ENCODE data around the gene ZC2HC1C.
"Not testable (repeated sequence)": the region's sequence is repeated elsewhere in the genome, so short reads cannot be mapped to it uniquely, and the experiment has no call there.

The ZC2HC1C gene

GRCh38 chr14:75059642-75060041 lies 9.8 kb upstream of the ZC2HC1C start:
- DNase-seq (ENCODE audit: low read depth), result peak; percentile 51

- no peak for DNase-seq (ENCODE audit: low read depth)
Observed at GRCh38 chr14:75060420-75060819, 9.0 kb upstream of the ZC2HC1C start.

DNA sequence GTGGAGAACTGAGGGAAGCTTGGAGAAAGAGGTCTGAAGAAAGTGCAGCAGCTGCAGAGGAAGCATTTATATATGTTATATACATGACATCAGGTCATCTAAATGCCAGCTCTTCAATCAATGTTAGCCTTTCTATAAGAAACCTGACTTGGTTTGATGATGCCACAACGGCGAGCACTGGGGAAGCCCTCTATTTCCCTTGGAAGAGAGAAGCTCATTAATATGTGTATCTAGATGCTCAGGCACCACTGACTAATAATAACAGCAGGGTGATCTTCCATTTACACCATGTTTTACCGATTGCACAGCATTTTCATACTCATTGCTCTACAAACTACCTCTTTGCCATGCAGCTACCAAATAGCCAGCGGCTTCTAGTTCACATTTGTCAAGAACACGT lies 6.4 kb upstream of the ZC2HC1C start:
- DNase-seq (ENCODE audit: low read depth), result no peak

DNA sequence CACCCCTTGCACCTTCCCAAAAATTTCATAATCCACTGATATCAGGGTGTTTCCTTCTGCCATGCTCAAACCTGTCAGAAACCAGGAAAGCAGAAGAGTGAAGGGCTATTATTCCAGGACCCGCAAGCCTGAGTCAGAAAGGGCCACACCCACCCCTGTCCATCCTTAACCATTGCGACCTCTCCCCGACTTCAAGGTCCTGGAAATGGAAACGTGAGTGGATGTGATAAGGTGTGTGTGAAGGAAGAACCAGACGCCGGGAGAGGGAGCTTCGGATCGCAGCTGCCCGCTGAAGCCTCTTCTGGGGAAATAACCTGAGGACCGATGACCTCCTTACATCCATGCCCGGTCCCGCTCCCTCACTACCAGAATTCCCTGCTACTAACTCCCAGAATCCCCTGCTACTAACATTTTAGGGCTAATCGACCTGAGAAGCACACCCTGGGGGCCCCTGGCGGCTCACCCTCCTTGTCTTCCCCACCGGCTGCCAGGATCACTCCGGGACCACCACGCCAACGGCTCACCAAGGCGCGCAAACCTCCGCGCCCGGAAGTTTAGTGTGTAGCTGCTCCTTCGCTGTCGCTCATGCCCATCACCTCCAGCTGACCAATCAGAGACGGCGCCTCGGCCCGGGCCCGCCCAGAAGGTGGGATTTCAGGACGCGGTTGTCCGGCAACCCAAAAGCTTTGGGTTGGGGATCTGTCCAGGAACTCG lies 5.8 kb upstream of the ZC2HC1C start, which contains the start of gene ACYP1:
Gene ACYP1 (minus strand): TSS at position 534 of the 714 bp plus-strand sequence. CDS start 471 bp downstream, at position 63.
- DNase-seq (ENCODE audit: low read depth), result peak; percentile 86

DNA sequence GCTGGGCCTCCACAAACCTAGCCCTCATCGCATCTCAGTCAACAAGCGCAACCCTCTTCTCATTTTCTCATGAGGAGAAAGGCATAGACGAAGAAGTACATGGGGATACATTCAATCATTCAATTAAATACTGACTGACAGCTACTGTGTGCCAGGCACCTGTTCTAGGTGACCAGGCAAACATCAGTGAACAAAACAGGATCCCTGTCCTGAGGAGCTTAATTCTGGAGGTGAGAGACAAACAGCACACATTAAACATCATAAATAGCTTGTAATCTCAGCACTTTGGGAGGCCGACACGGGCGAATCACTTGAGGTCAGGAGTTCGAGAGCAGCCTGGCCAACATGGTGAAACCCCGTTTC lies 5.3 kb upstream of the ZC2HC1C start:
- DNase-seq (ENCODE audit: low read depth), result no peak

DNA sequence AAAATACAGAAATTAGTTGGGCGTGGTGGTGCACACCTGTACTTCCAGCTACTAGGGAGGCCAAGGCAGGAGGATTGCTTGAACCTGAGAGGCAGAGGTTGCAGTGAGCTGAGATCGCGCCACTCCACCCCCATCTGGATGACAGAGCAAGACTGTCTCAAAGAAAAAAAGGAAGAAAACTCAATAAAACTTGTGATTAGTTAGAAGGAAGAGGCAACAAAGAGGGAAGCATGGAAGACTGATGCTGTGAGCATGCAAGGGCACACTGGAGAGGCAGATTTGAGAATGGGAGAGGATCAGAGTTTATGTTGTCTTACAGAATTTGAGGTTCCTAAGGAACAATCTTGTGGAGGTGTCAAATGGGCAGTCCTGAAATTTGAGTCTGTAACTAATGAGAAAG lies 2.8 kb upstream of the ZC2HC1C start:
- DNase-seq (ENCODE audit: low read depth), result no peak

GRCh38 chr14:75067212-75067611 lies 2.2 kb upstream of the ZC2HC1C start:
- no peak for DNase-seq (ENCODE audit: low read depth)

DNA sequence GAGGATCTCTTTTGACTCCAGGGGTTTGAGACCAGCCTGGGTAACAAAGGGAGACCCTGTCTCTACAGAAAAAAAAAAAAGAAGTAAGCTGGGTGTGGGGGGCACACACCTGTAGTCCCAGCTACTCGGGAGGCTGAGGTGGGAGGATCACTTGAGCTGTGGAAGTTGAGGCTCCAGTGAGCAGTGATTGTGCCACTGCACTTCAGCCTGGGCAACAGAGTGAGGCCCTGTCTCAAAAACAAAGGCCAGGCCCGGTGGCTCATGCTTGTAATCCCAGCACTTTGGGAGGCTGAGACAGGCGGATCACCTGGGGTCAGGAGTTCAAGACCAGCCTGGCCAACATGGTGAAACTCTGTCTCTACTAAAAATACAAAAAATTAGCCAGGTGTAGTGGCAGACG lies 1.7 kb upstream of the ZC2HC1C start:
- not testable (repeated sequence) for DNase-seq (ENCODE audit: low read depth)

- DNase-seq (ENCODE audit: low read depth), result no peak
Observed at GRCh38 chr14:75068294-75069120, 934 bp upstream of the ZC2HC1C start.

- DNase-seq (ENCODE audit: low read depth), result no peak
Observed at GRCh38 chr14:75069811-75070145, 337 bp downstream of the ZC2HC1C start.

DNA sequence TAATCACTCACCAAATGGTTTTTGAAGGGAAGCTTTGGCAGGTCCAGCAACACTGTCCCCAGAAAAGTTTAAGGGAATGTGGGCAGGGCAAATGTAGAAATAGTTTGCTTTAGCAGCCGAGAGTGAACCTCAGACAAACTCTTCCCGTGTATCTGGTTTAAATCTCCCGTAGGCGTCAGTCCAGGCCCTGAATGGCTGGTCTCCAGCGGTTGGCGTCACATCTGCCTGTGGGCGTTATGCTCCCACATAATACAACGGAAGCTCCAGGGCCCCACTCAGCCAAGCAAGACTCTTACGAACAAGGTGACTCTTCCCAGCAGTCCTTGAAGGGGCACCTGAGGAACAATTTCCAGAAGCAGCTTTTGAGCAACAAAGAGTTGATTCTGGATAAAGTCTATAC lies 942 bp downstream of the ZC2HC1C start:
- peak; percentile 33 for DNase-seq (ENCODE audit: low read depth)

- no peak for DNase-seq (ENCODE audit: low read depth)
Observed at GRCh38 chr14:75077794-75078193, 8.4 kb downstream of the ZC2HC1C start.

DNA sequence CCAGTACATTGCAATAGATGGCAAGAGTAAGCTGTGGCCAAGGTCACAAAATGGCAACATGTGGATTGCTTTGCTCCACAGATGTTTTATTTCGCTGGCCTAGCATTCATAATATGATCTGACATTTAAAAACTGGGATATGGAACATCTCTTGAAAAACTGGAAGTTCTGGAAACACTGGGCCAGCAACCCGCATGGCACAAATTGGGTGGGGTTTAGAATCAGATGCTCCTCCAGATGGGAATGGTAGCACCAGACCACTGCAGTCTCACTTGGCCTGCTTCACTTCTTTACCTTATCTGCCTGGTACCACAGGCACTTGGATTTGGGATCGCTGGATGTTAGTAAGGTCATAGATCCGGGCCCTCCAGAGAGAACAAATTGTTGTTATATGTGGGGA lies 10.1 kb downstream of the ZC2HC1C start:
- no peak for DNase-seq (ENCODE audit: low read depth)

DNA sequence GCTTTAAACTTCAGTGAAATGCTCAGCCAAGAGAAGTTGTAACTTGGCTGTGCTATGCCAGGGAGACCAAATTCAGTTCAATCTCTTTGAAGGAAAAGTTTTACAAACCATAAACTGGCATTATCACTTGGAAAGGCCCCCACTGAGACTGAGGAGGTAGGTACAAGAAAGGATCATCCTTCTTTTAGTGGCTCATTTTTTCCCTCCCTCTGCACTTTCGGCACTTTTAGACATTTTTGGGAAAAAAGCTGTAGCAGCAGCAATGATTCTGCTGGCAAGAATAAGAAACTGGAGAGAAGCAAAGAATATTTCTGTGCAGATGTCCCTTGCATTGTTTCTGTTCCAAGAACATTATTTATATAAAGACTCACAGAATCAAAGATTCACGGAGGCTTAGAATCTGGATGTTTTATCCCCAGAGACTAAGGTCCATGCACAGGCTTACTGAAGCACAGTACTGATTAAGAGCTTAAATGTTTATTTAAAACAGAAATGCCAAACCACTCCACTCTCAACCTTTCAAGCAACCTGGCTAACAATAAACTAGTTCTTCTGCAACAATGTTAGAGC lies 12.3 kb downstream of the ZC2HC1C start:
- peak; percentile 45 for DNase-seq (ENCODE audit: low read depth)

GRCh38 chr14:75083271-75083670 lies 13.8 kb downstream of the ZC2HC1C start:
- DNase-seq (ENCODE audit: low read depth), result no peak

- DNase-seq (ENCODE audit: low read depth), result no peak
Observed at GRCh38 chr14:75084513-75084912, 15.1 kb downstream of the ZC2HC1C start.

- DNase-seq (ENCODE audit: low read depth), result no peak
Observed at GRCh38 chr14:75088153-75088552, 18.7 kb downstream of the ZC2HC1C start.

DNA sequence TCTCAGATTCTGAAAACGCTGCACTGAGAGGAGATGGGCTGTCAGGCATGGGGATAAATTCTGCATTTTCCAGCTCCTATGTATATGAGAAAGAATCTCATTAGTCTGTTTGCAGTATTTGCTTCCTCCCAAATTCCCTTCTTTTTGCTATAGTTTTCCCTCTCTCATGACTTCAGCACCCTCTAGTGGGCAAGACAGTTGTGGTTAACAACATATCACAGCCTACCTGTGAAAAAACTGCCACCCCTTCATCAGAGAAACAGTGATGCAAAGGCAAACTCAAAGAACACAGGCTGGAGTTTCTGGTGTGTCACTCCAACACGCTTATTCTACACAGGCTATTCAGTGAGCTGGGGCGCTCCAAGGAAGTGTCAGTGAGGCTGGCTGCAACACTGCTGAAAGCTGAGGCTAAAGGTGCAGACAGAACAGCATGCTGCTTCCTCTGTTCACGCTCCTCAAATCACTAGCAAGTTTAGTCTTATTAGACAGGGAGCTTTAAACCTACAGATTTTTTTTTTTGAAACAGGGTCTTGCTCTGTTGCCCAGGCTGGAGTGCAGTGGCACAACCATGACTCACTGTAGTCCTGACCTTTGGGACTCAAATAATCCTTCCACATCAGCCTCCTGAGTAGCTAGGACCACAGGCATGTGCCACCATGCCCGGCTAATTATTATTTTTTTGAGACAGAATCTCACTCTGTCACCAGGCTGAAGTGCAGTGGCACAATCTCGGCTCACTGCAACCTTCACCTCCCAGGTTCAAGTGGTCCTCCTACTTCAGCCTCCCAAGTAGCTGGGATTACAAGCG lies 19.3 kb downstream of the ZC2HC1C start:
- DNase-seq (ENCODE audit: low read depth), result peak; percentile 43

DNA sequence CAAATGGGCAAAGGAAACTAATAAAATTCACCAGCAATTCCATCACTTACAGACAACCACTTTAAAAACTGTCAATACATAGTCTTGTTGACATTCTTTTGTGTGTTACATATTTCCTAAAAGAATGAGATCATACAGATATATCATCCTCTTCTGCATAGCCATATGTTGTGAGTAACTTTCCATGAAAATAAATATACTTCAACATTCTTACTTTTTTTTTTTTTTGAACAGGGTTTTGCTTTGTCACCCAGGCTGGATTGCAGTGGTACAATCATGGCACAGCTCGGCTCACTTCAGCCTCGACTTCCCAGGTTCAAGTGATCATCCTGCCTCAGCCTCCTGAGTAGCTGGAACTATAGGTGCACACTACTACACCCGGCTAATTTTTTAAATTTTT lies 20.9 kb downstream of the ZC2HC1C start:
- DNase-seq (ENCODE audit: low read depth), result no peak

- DNase-seq (ENCODE audit: low read depth), result no peak
Observed at GRCh38 chr14:75091251-75091650, 21.8 kb downstream of the ZC2HC1C start.

DNA sequence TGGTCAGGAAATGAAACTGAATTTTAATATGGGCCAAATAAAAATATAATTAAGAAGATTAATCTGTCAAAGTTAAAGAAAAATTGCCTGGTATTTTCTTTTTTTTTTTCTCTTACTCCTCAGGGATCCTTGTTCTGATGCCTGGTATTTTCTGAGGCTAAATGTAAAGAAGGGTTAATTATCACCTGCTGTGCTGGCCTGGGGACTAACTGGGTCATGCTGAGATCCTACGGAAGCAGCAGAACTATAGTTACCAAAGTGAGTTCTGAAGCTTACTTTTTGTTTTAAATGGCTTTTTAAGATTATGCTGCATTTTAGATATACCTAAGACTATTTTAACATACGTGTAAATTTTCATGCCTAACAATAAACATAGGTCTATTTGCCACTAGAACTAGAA lies 23.3 kb downstream of the ZC2HC1C start:
- no peak for DNase-seq (ENCODE audit: low read depth)

- DNase-seq (ENCODE audit: low read depth), result peak; percentile 77
Observed at GRCh38 chr14:75094896-75095295, 25.5 kb downstream of the ZC2HC1C start.

All from fibroblast of gingiva (primary cell).